Measurements from ENCODE around the gene BNIP1. TPM values are rescaled to one million over a fixed set of nuclear protein-coding genes. Genes with fewer than 3 reads are reported as not detected.

Gene BNIP1
- polyA plus RNA-seq, 4 donors, result 13.0 to 16.8 (median 13.9) TPM

- DNase-seq (ENCODE audit: low read depth in 4 of 4, low spot score in 3 of 4), result no peak
Measured at GRCh38 chr5:173163219-173163618, 18.9 kb downstream of the BNIP1 start.

GRCh38 chr5:173165177-173166016 lies 21.1 kb downstream of the BNIP1 start:
- DNase-seq (ENCODE audit: low read depth in 4 of 4, low spot score in 3 of 4), result no peak

GRCh38 chr5:173172166-173172565 lies 27.8 kb downstream of the BNIP1 start:
- DNase-seq (ENCODE audit: low read depth in 4 of 4, low spot score in 3 of 4), result no peak

- no peak for DNase-seq (ENCODE audit: low read depth in 4 of 4, low spot score in 3 of 4)
Measured at GRCh38 chr5:173175523-173175922, 31.2 kb downstream of the BNIP1 start.

GRCh38 chr5:173178369-173178910 lies 34.1 kb downstream of the BNIP1 start:
- no peak for DNase-seq (ENCODE audit: low read depth in 4 of 4, low spot score in 3 of 4)

GRCh38 chr5:173180331-173180730 lies 36.0 kb downstream of the BNIP1 start:
- DNase-seq (ENCODE audit: low read depth in 4 of 4, low spot score in 3 of 4), result no peak

GRCh38 chr5:173187054-173187743 lies 42.9 kb downstream of the BNIP1 start:
- DNase-seq (ENCODE audit: low read depth in 4 of 4, low spot score in 3 of 4), result no peak

- DNase-seq (ENCODE audit: low read depth in 4 of 4, low spot score in 3 of 4), result no peak
Measured at GRCh38 chr5:173188280-173188679, 43.9 kb downstream of the BNIP1 start.

GRCh38 chr5:173191015-173191414 lies 46.7 kb downstream of the BNIP1 start:
- DNase-seq (ENCODE audit: low read depth in 4 of 4, low spot score in 3 of 4), result no peak

GRCh38 chr5:173191561-173191960 lies 47.2 kb downstream of the BNIP1 start:
- DNase-seq (ENCODE audit: low read depth in 4 of 4, low spot score in 3 of 4), result no peak

- DNase-seq (ENCODE audit: low read depth in 4 of 4, low spot score in 3 of 4), result no peak
Measured at GRCh38 chr5:173192561-173192960, 48.2 kb downstream of the BNIP1 start.

GRCh38 chr5:173196133-173196952 lies 52.0 kb downstream of the BNIP1 start:
- DNase-seq (ENCODE audit: low read depth in 4 of 4, low spot score in 3 of 4), result no peak

GRCh38 chr5:173197375-173197891 lies 53.1 kb downstream of the BNIP1 start:
- DNase-seq (ENCODE audit: low read depth in 4 of 4, low spot score in 3 of 4), result no peak

GRCh38 chr5:173198049-173198448 lies 53.7 kb downstream of the BNIP1 start:
- no peak for DNase-seq (ENCODE audit: low read depth in 4 of 4, low spot score in 3 of 4)

- no peak for DNase-seq (ENCODE audit: low read depth in 4 of 4, low spot score in 3 of 4)
Measured at GRCh38 chr5:173200356-173200755, 56.0 kb downstream of the BNIP1 start.

GRCh38 chr5:173201636-173202265 lies 57.4 kb downstream of the BNIP1 start:
- DNase-seq (ENCODE audit: low read depth in 4 of 4, low spot score in 3 of 4), result no peak

GRCh38 chr5:173202266-173202875 lies 58.0 kb downstream of the BNIP1 start:
- DNase-seq (ENCODE audit: low read depth in 4 of 4, low spot score in 3 of 4), result no peak

- DNase-seq (ENCODE audit: low read depth in 4 of 4, low spot score in 3 of 4), result no peak
Measured at GRCh38 chr5:173204185-173204979, 60.1 kb downstream of the BNIP1 start.

GRCh38 chr5:173205916-173206315 lies 61.6 kb downstream of the BNIP1 start:
- no peak for DNase-seq (ENCODE audit: low read depth in 4 of 4, low spot score in 3 of 4)

Data from right renal pelvis (tissue), 4 donors.